Measurements from ENCODE around the gene GCSAM. TPM values are rescaled to one million over a fixed set of nuclear protein-coding genes. Genes with fewer than 3 reads are reported as not detected.

GCSAM gene
- polyA plus RNA-seq, 1 experiment = not detected

DNA sequence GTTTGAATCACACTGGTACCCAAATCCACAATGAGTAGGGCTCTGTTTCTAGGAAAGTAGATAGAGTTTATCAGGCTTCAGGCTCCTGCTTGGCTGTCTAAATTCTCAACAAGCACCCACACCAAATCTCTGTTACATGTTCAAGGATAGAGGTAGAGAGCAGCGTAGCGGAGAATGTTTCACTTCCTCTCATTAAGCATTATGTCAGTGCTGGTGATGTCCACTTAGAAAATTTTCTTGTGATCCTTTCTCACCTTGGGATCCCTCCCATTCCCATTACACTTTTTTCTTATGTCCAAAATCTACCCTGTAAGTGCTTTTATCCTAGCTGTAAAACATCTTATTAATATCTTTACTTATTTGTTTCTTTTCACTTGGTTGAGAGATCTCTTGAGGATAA is 34.7 kb upstream of the GCSAM start:
- no peaks in the 10 kb centered on the region for H3K27me3 ChIP-seq (ENCODE audit: control insufficient read depth, insufficient read depth, low read length)
- TF ChIP-seq, protein P1, sequence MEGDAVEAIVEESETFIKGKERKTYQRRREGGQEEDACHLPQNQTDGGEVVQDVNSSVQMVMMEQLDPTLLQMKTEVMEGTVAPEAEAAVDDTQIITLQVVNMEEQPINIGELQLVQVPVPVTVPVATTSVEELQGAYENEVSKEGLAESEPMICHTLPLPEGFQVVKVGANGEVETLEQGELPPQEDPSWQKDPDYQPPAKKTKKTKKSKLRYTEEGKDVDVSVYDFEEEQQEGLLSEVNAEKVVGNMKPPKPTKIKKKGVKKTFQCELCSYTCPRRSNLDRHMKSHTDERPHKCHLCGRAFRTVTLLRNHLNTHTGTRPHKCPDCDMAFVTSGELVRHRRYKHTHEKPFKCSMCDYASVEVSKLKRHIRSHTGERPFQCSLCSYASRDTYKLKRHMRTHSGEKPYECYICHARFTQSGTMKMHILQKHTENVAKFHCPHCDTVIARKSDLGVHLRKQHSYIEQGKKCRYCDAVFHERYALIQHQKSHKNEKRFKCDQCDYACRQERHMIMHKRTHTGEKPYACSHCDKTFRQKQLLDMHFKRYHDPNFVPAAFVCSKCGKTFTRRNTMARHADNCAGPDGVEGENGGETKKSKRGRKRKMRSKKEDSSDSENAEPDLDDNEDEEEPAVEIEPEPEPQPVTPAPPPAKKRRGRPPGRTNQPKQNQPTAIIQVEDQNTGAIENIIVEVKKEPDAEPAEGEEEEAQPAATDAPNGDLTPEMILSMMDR (IDR thresholded peaks at IDR 0.05; ENCODE audit: low read depth, low read length) = no peak
- ChIA-PET POLR2A (no interaction called here), CTCF (no interaction called here)
- no peak overlapping the region for H3K27ac ChIP-seq (ENCODE audit: low read depth, low read length)
- no peak overlapping the region for H3K4me3 ChIP-seq (ENCODE audit: low read depth, low read length)
- H3K9me3 ChIP-seq (ENCODE audit: control insufficient read depth, insufficient read depth, low read length) = peaks cover 3% of the 10 kb centered on the region
- no peak for DNase-seq (ENCODE audit: low read depth, low spot score)

DNA sequence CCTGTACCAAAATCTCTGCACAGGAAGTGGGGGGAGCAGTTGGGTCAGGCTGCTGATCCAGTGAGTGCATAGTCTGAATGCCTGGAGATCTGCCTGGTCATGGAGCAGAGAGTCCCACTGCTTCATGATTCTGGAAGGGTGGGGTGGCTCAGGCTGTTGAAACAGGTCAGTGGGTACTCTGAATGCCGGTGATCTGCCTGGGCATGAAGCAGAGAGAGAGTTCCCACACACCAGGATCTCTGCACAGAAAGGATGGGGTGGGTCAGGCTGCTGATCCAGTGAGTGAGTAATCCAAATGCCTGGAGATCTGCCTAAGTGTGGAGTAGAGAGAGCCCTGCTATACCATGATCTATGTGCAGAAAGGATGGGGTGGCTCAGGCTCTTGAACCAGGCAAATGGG is 16.1 kb upstream of the GCSAM start:
- H3K4me3 ChIP-seq (ENCODE audit: low read depth, low read length) = no peak overlapping the region
- H3K27ac ChIP-seq (ENCODE audit: low read depth, low read length) = no peak overlapping the region
- CTCF ChIA-PET = no interaction called here
- no peaks in the 10 kb centered on the region for H3K27me3 ChIP-seq (ENCODE audit: control insufficient read depth, insufficient read depth, low read length)
- POLR2A ChIA-PET = no interaction called here
- TF ChIP-seq, protein P1 (IDR thresholded peaks at IDR 0.05; ENCODE audit: low read depth, low read length) = no peak
- no peak for DNase-seq (ENCODE audit: low read depth, low spot score)
- peaks cover 11% of the 10 kb centered on the region for H3K9me3 ChIP-seq (ENCODE audit: control insufficient read depth, insufficient read depth, low read length)

DNA sequence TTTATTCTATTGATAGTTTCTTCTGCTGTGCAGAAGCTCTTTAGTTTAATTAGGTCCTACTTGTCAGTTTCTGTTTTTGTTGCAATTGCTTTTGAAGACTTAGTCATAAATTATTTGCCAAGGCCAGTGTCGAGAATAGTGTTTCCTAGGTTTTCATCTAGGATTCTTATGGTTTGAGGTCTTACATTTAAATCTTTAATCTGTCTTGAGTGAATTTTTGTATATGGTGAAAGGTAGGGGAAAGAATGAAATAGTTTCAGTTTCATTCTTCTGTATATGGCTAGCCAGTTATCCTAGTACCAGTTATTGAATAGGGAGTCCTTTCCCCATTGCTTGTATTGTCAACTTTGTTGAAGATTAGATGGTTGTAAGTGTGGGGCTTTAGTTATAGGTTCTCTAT is 10.6 kb upstream of the GCSAM start:
- POLR2A ChIA-PET = no interaction called here
- TF ChIP-seq, protein P1 (IDR thresholded peaks at IDR 0.05; ENCODE audit: low read depth, low read length) = no peak
- H3K9me3 ChIP-seq (ENCODE audit: control insufficient read depth, insufficient read depth, low read length) = peaks cover under 1% of the 10 kb centered on the region; the same call in 1 of the 2 replicates
- H3K27me3 ChIP-seq (ENCODE audit: control insufficient read depth, insufficient read depth, low read length) = no peaks in the 10 kb centered on the region
- no peak for DNase-seq (ENCODE audit: low read depth, low spot score)
- no peak overlapping the region for H3K27ac ChIP-seq (ENCODE audit: low read depth, low read length)
- no peak overlapping the region for H3K4me3 ChIP-seq (ENCODE audit: low read depth, low read length)
- CTCF ChIA-PET = no interaction called here

DNA sequence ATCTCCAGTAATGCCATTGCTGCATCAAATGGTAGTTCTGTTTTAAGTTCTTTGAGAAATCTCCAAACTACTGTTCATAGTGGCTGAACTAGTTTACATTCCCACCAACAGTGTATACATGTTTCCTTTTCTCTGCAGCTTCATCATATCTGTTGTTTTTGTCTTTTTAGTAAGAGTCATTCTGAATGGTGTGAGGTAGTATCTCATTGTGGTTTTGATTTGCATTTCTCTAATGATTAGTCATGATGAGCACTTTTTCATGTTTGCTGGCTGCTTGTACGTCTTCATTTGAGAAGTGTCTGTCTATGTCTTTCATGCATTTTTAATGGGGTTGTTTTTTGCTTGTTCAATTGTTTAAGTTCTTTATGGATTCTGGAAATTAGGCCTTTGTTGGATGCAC is 10.2 kb upstream of the GCSAM start:
- H3K27me3 ChIP-seq (ENCODE audit: control insufficient read depth, insufficient read depth, low read length) = no peaks in the 10 kb centered on the region
- TF ChIP-seq, protein P1 (IDR thresholded peaks at IDR 0.05; ENCODE audit: low read depth, low read length) = no peak
- no peak overlapping the region for H3K4me3 ChIP-seq (ENCODE audit: low read depth, low read length)
- H3K9me3 ChIP-seq (ENCODE audit: control insufficient read depth, insufficient read depth, low read length) = no peaks in the 10 kb centered on the region
- no peak for DNase-seq (ENCODE audit: low read depth, low spot score)
- POLR2A ChIA-PET = no interaction called here
- H3K27ac ChIP-seq (ENCODE audit: low read depth, low read length) = no peak overlapping the region
- CTCF ChIA-PET = no interaction called here

DNA sequence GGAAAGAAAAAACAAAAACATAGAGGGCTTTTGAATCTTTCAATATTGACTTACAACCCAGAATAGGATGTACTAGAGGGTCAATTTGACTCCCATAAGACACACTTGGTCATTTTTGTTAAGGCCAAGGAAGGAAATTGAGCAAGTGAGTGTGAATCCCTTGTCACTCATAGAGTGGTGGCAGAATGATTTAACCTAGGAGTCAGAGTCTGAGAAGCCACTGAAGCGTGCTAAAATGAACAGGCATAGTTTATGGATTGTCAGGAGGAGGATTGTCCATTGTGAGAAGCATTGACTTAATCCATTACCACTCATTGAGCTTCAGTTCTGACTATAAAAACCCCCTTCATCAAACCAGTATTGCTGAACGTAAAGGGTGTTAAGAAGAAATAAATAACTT is 8.2 kb upstream of the GCSAM start:
- POLR2A ChIA-PET = no interaction called here
- Histone ChIP-seq H3K27me3 (ENCODE audit: control insufficient read depth, insufficient read depth, low read length) (no peaks in the 10 kb centered on the region), H3K4me3 (ENCODE audit: low read depth, low read length) (no peak overlapping the region), H3K27ac (ENCODE audit: low read depth, low read length) (no peak overlapping the region), H3K9me3 (ENCODE audit: control insufficient read depth, insufficient read depth, low read length) (no peaks in the 10 kb centered on the region)
- DNase-seq (ENCODE audit: low read depth, low spot score) = no peak
- CTCF ChIA-PET = no interaction called here
- TF ChIP-seq, protein P1 (IDR thresholded peaks at IDR 0.05; ENCODE audit: low read depth, low read length) = no peak
